Panc1 (cell line): ENCODE data around the gene AP2B1. TPM values are rescaled to one million over a fixed set of nuclear protein-coding genes. Genes with fewer than 3 reads are reported as not detected.

Source experiments
- ATAC-seq: fragments of 200-7000 bp; cut with Tn5 transposase; 2 replicates; pipeline ENCODE4 v1.9.1; 2020; ENCODE audit warnings: mild to moderate bottlenecking, moderate library complexity
- BruUV-seq: library from RNA; stranded (reverse); fragments of 400-500 nt; replicated peaks from 2 replicates; lab custom pipeline; 2021; lab: Mats Ljungman, UMichigan
- CTCF ChIA-PET: fragments of 300-600 bp; sonication (Branson Sonifier 250); formaldehyde crosslinking; loops from one replicate; lab custom pipeline; 2022; ENCODE audit warnings: antibody characterized with exemption; lab: Charles Lee
- POLR2A ChIA-PET: fragments of 300-600 bp; sonication (Branson Sonifier 250); formaldehyde crosslinking; loops from one replicate; lab custom pipeline; 2022; ENCODE audit warnings: antibody characterized with exemption; lab: Charles Lee
- DNase-seq: peaks from one replicate; pipeline ENCODE4 v3.0.0-alpha.2; 2010; ENCODE audit warnings: low read depth, low spot score
- H3K27ac ChIP-seq: 2 replicates; pipeline ENCODE4 v1.5.1; 2011; ENCODE audit warnings: mild to moderate bottlenecking, low read length, inconsistent platforms
- H3K27me3 ChIP-seq: fragments of 200-500 bp; sonication (Bioruptor generic); 2 replicates; pipeline ENCODE4 v1.6.0; 2014; ENCODE audit warnings: low read length, inconsistent platforms; ENCODE audit not compliant: control insufficient read depth, insufficient read depth
- H3K36me3 ChIP-seq: fragments of 200-500 bp; sonication (Bioruptor generic); 2 replicates; pipeline ENCODE4 v1.5.1; 2014; ENCODE audit warnings: inconsistent platforms, mild to moderate bottlenecking, low read length, moderate library complexity; ENCODE audit not compliant: control insufficient read depth, insufficient read depth
- H3K4me1 ChIP-seq: 2 replicates; pipeline ENCODE4 v1.5.1; 2011; ENCODE audit warnings: inconsistent platforms, mild to moderate bottlenecking, low read length, moderate library complexity; ENCODE audit not compliant: control insufficient read depth, insufficient read depth
- H3K4me3 ChIP-seq, 2 experiments: 2 replicates each; pipeline ENCODE4 v1.5.1; 2011 to 2012; ENCODE audit warnings: low read depth in 2 of 2, low read length in 2 of 2, mild to moderate bottlenecking in 2 of 2, inconsistent platforms in 1 of 2, moderate library complexity in 1 of 2
- H3K9me3 ChIP-seq: fragments of 200-500 bp; sonication (Bioruptor generic); 2 replicates; pipeline ENCODE4 v1.5.1; 2014; ENCODE audit warnings: low read depth, mild to moderate bottlenecking, inconsistent platforms, low read length, moderate library complexity; ENCODE audit not compliant: control insufficient read depth, insufficient read depth
- POLR2AphosphoS5 ChIP-seq: IDR thresholded peaks from 2 replicates; pipeline ENCODE4 v1.6.1; 2012; ENCODE audit warnings: mild to moderate bottlenecking, low read depth, low read length, moderate library complexity
- SIN3A ChIP-seq: IDR thresholded peaks from 2 replicates; pipeline ENCODE4 v1.6.1; 2012; ENCODE audit warnings: low read depth, mild to moderate bottlenecking, low read length, moderate library complexity, borderline replicate concordance; ENCODE audit not compliant: insufficient read depth
- TCF7L2 ChIP-seq: IDR thresholded peaks from 2 replicates; pipeline ENCODE4 v1.6.1; 2011; ENCODE audit warnings: mild to moderate bottlenecking, low read depth, low read length, inconsistent platforms
- in situ Hi-C: cut with HindIII; loops from 2 replicates; pipeline ENCODE4 v1.10.0; 2016; ENCODE audit warnings: low sequenced_read_pairs, low pct_unique_long_range_greater_than_20kb
- intact Hi-C: fragments of 100-400 bp; cut with micrococcal nuclease; formaldehyde crosslinking; loops from one replicate; pipeline ENCODE4 v1.10.0; 2022; ENCODE audit not compliant: unreplicated experiment
- total RNA-seq: library from RNA; stranded (reverse); gene quantifications from one replicate; pipeline ENCODE4 v1.2.1, GENCODE V29; 2021; ENCODE audit not compliant: unreplicated experiment
- TF ChIP-seq, protein P1 (sequence below): fragments of 450-650 bp; IDR thresholded peaks from 2 replicates; pipeline ENCODE4 v1.5.1; 2017; ENCODE audit warnings: mild to moderate bottlenecking
- TF ChIP-seq, protein P2 (sequence below), 2 experiments: IDR thresholded peaks; 2 replicates each; pipeline ENCODE4 v1.6.1; 2011 to 2012; ENCODE audit warnings: low read depth in 2 of 2, control low read depth in 1 of 2, low read length in 1 of 2, mild to moderate bottlenecking in 1 of 2, moderate library complexity in 1 of 2; ENCODE audit not compliant: insufficient read depth in 1 of 2

AP2B1 gene
- total RNA-seq, 1 experiment from 2014 or later = 446 TPM

DNA sequence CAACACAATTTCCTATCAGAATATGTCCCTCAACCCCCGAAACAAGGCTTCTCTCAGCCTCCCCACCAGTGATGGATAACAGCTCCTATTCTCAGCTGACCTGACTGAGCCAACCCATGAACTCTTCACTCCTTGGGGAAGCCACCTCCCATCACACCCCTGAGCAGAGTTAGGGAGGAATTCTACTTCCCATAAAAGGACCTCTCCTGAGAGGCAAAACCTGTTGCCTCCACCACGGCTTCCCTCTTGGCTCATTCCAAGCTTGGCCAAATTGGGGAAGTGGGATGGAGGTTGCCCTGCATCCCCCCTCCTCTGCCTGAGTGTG lies 138.6 kb downstream of the AP2B1 start:
- Histone ChIP-seq H3K9me3 (no peaks in the 10 kb centered on the region), H3K4me1 (peaks cover 6% of the 10 kb centered on the region), H3K36me3 (peaks cover 35% of the 10 kb centered on the region), H3K27me3 (no peaks in the 10 kb centered on the region), H3K4me3 (no peak overlapping the region), H3K27ac (no peak overlapping the region)
- no TSS peak for BruUV-seq
- ChIA-PET POLR2A (no interaction called here), CTCF (no interaction called here)
- DNase-seq = no peak
- in situ Hi-C loops = no loop called here
- no peak for ATAC-seq
- no peak for TF ChIP-seq SIN3A
- TF ChIP-seq, protein P1, sequence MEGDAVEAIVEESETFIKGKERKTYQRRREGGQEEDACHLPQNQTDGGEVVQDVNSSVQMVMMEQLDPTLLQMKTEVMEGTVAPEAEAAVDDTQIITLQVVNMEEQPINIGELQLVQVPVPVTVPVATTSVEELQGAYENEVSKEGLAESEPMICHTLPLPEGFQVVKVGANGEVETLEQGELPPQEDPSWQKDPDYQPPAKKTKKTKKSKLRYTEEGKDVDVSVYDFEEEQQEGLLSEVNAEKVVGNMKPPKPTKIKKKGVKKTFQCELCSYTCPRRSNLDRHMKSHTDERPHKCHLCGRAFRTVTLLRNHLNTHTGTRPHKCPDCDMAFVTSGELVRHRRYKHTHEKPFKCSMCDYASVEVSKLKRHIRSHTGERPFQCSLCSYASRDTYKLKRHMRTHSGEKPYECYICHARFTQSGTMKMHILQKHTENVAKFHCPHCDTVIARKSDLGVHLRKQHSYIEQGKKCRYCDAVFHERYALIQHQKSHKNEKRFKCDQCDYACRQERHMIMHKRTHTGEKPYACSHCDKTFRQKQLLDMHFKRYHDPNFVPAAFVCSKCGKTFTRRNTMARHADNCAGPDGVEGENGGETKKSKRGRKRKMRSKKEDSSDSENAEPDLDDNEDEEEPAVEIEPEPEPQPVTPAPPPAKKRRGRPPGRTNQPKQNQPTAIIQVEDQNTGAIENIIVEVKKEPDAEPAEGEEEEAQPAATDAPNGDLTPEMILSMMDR = no peak
- no peak for TF ChIP-seq POLR2AphosphoS5
- TF ChIP-seq TCF7L2 = no peak
- TF ChIP-seq, protein P2, sequence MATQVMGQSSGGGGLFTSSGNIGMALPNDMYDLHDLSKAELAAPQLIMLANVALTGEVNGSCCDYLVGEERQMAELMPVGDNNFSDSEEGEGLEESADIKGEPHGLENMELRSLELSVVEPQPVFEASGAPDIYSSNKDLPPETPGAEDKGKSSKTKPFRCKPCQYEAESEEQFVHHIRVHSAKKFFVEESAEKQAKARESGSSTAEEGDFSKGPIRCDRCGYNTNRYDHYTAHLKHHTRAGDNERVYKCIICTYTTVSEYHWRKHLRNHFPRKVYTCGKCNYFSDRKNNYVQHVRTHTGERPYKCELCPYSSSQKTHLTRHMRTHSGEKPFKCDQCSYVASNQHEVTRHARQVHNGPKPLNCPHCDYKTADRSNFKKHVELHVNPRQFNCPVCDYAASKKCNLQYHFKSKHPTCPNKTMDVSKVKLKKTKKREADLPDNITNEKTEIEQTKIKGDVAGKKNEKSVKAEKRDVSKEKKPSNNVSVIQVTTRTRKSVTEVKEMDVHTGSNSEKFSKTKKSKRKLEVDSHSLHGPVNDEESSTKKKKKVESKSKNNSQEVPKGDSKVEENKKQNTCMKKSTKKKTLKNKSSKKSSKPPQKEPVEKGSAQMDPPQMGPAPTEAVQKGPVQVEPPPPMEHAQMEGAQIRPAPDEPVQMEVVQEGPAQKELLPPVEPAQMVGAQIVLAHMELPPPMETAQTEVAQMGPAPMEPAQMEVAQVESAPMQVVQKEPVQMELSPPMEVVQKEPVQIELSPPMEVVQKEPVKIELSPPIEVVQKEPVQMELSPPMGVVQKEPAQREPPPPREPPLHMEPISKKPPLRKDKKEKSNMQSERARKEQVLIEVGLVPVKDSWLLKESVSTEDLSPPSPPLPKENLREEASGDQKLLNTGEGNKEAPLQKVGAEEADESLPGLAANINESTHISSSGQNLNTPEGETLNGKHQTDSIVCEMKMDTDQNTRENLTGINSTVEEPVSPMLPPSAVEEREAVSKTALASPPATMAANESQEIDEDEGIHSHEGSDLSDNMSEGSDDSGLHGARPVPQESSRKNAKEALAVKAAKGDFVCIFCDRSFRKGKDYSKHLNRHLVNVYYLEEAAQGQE (IDR thresholded peaks at IDR 0.05; ENCODE audit: insufficient read depth in 1 of 2, low read depth in 2 of 2, low read length in 1 of 2) = no peak
- intact Hi-C loops = no loop called here

DNA sequence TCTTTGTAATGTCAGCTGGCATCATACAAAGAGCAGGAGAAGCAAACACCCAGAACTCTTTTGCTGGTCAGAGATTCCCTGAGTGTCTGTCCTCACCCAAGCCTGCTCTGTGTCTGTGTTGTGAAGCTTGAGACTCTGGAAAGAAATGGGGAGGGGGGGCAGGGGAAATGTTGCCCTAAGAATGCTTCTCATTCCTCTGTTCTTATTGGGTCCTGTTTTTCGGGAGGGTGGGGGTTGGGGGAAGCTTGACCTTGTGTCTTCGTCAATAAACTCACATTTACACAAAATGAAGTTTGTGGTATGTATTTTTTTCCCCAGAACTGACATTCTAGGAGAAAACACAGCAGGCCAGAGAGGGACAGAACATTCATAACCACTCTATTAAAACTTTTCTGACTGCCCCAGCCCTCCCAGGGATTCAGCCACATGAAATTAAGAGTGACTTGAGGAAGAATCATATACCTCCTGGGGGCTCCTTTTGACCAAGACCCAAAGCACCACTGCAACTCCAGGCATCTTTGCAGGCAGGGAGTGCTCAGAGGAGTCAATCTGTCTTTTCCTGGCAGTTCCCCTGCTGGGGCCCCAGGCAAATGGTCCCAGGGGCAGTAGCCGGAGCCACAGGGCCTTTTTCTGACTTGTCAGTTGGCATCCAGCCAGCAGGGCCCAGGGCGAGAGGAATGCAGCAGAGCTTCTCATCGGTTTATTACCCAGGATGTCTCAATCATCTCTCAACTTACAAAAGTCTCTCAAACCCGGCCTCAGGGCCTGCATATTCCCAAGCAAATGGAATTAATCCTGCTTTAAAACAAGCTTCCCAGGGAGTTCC lies 139.2 kb downstream of the AP2B1 start:
- BruUV-seq = no TSS peak
- ChIA-PET CTCF (no interaction called here), POLR2A (interaction anchor here (0.6 kb wide), 1 partner anchor 138 kb away, joined by 4 read pairs; no protein-coding TSS in a partner anchor)
- Histone ChIP-seq H3K9me3 (no peaks in the 10 kb centered on the region), H3K4me3 (no peak overlapping the region), H3K36me3 (peaks cover 33% of the 10 kb centered on the region), H3K27me3 (no peaks in the 10 kb centered on the region), H3K27ac (no peak overlapping the region), H3K4me1 (peaks cover 11% of the 10 kb centered on the region)
- intact Hi-C loops = no loop called here
- DNase-seq (no peak), ATAC-seq (no peak)
- in situ Hi-C loops = no loop called here
- TF ChIP-seq POLR2AphosphoS5 (no peak), SIN3A (no peak), TCF7L2 (no peak)
- TF ChIP-seq, protein P2 (IDR thresholded peaks at IDR 0.05; ENCODE audit: insufficient read depth in 1 of 2, low read depth in 2 of 2, low read length in 1 of 2) = no peak
- TF ChIP-seq, protein P1 = no peak
